Heart left ventricle (tissue), 16 donors: ENCODE measurements around the gene GABPB1. TPM values are rescaled to one million over a fixed set of nuclear protein-coding genes. Genes with fewer than 3 reads are reported as not detected.

Source experiments
- ATAC-seq, 4 donors: fragments of 200-7000 bp; cut with Tn5 transposase; one replicate each; pipeline ENCODE4 v1.9.1; 2020 to 2022; ENCODE audit warnings: moderate library complexity in 4 of 4, mild to moderate bottlenecking in 3 of 4, moderate number of reproducible peaks in 1 of 4
- DNase-seq, 5 donors: peaks; one replicate each; pipeline ENCODE4 v3.0.0-alpha.2; 2020
- H3K27ac ChIP-seq, 12 donors: fragments of 200-600 bp; sonication (generic) in 4 of 12; one replicate each; pipeline versions ENCODE4 v1.5.0 to v1.8.0; 2016 to 2022; ENCODE audit warnings: mild to moderate bottlenecking in 2 of 12
- H3K27me3 ChIP-seq, 9 donors: fragments of 200-600 bp; sonication (generic) in 2 of 9; one replicate each; pipeline versions ENCODE4 v1.5.1 to v1.8.0; 2016 to 2022; ENCODE audit warnings: mild to moderate bottlenecking in 3 of 9
- H3K36me3 ChIP-seq, 9 donors: fragments of 200-600 bp; sonication (generic) in 2 of 9; one replicate each; pipeline versions ENCODE4 v1.5.0 to v1.8.0; 2018 to 2022; ENCODE audit warnings: mild to moderate bottlenecking in 2 of 9
- H3K4me1 ChIP-seq, 12 donors: fragments of 200-600 bp; sonication (generic) in 4 of 12; one replicate each; pipeline versions ENCODE4 v1.5.0 to v1.8.0; 2016 to 2022; ENCODE audit warnings: mild to moderate bottlenecking in 3 of 12
- H3K4me3 ChIP-seq, 12 donors: fragments of 200-600 bp; sonication (generic) in 4 of 12; one replicate each; pipeline versions ENCODE4 v1.5.0 to v1.8.0; 2017 to 2022; ENCODE audit warnings: mild to moderate bottlenecking in 9 of 12, moderate library complexity in 4 of 12
- H3K9me3 ChIP-seq, 12 donors: fragments of 200-600 bp; sonication (generic) in 4 of 12; one replicate each; pipeline versions ENCODE4 v1.5.0 to v1.8.0; 2016 to 2022; ENCODE audit warnings: mild to moderate bottlenecking in 1 of 12
- POLR2A ChIP-seq, 2 donors: fragments of 450-650 bp; IDR thresholded peaks; one replicate each; pipeline ENCODE4 v1.6.1; 2017; ENCODE audit warnings: antibody characterized with exemption in 2 of 2, mild to moderate bottlenecking in 2 of 2, moderate library complexity in 2 of 2
- WGBS, 4 donors: extraction: QIAGEN DNeasy Blood & Tissue Kit in 2 of 4; methylation state at CpG; one replicate each; pipeline versions ENCODE4 v1.1.5 to v1.1.7; 2013 to 2018; 5-methylcytosine and 5-hydroxymethylcytosine counted together
- intact Hi-C, 10 donors: fragments of 100-400 bp; cut with DNase I; formaldehyde crosslinking; loops; one replicate each; pipeline versions ENCODE4 v1.11.1 to v1.14.2; 2022
- polyA plus RNA-seq, 2 donors: library from polyadenylated mRNA; stranded (reverse); fragments of 200-250 nt; gene quantifications; one replicate each; pipeline ENCODE4 v1.2.3, GENCODE V29; 2013
- total RNA-seq, 9 donors: library from RNA; depleted of rRNA in 2 of 9; stranded (reverse); fragments of >200 nt in 2 of 9; fragmentation: NEBNext Ultra II Directional in 3 of 9; extraction: Animal tissue kit (Norgen Biotek cat#: 25700) in 3 of 9; gene quantifications; one replicate each; pipeline versions ENCODE4 v1.1.0 to v1.2.4, GENCODE V29; 2016 to 2023
- TF ChIP-seq, protein P1 (sequence below), 12 donors: fragments of 200-600 bp; sonication (generic) in 4 of 12; IDR thresholded peaks; one replicate each; pipeline versions ENCODE4 v1.5.0 to v1.8.0; 2018 to 2022; ENCODE audit warnings: antibody characterized with exemption in 12 of 12, mild to moderate bottlenecking in 5 of 12
- donor health status: ischemic (EF 13 %, LVEDD 7.1; RV severe dilation, severe dysfunction).
- donor health status: healthy with polysubstance abuse.
- donor health status: DM: no; HTN: yes; CAD: no.
- donor health status: DM: no; HTN: no; CAD: no.
- donor health status: ischemic (EF 25% LVEDD 6.9; RV normal size, moderate dysfunction).
- donor health status: ischemic (EF 25% LVEDD 5.7; RV mildly dilated, moderate dysfunction).
- donor health status: healthy.
- donor health status: DM: yes; HTN: yes; CAD: no.
- donor health status: ischemic (EF 35%, LVEDD 5.7; RV mildly dilated, moderate dysfunction).
- donor health status: nonischemic (EF 11% LVEDD 7.7; RV severe dilation, severe dysfunction).
- donor health status: DM: yes; HTN: yes; CAD: no.
- donor health status: PGD.
- donor health status: ischemic (EF 29% LVEDD 5.4; RV normal size, mild dysfunction).
- donor health status: nonischemic (EF 23%, LVEDD 6.1; RV moderate dilation, normal function).

Gene GABPB1
- total and polyA plus RNA-seq, 11 donors: 3.6 to 14.2 (median 9.6) TPM

DNA sequence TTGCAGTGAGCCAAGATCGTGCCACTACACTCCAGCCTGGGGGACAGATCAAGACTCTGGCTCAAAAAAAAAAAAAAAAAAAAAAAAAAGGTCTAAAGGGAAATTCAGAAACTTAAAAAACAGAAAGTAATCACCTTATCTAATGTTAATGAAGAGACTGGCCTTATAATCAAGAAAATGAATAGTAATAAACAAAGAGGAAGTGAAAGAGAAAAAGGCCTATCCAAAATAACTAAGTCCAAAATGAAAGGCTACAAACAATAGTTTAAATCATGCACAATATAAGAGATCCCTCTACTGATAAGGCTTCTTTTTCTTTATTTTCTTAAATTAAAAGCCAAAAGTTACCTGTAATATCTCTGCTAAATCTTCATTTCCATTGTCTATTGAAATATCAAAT is 52.4 kb downstream of the GABPB1 start:
- 94 to 100% (median 98%) methylated on average over 1 of the region's 1 CpG for WGBS, 4 donors
- intact Hi-C loops: no loop called here
- ATAC-seq: no peak
- Histone ChIP-seq H3K27me3 (no peaks in the 10 kb centered on the region), H3K4me1 (no peaks in the 10 kb centered on the region), H3K27ac (no peak overlapping the region), H3K4me3 (no peak overlapping the region), H3K36me3 (peaks cover 0 to 66% (median 56%) of the 10 kb centered on the region in 9 donors), H3K9me3 (peaks cover 0 to 9% (median 0%) of the 10 kb centered on the region in 12 donors)
- TF ChIP-seq POLR2A (IDR thresholded peaks at IDR 0.05): no peak
- TF ChIP-seq, protein P1, sequence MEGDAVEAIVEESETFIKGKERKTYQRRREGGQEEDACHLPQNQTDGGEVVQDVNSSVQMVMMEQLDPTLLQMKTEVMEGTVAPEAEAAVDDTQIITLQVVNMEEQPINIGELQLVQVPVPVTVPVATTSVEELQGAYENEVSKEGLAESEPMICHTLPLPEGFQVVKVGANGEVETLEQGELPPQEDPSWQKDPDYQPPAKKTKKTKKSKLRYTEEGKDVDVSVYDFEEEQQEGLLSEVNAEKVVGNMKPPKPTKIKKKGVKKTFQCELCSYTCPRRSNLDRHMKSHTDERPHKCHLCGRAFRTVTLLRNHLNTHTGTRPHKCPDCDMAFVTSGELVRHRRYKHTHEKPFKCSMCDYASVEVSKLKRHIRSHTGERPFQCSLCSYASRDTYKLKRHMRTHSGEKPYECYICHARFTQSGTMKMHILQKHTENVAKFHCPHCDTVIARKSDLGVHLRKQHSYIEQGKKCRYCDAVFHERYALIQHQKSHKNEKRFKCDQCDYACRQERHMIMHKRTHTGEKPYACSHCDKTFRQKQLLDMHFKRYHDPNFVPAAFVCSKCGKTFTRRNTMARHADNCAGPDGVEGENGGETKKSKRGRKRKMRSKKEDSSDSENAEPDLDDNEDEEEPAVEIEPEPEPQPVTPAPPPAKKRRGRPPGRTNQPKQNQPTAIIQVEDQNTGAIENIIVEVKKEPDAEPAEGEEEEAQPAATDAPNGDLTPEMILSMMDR (IDR thresholded peaks at IDR 0.05): no peak
- DNase-seq: no peak

DNA sequence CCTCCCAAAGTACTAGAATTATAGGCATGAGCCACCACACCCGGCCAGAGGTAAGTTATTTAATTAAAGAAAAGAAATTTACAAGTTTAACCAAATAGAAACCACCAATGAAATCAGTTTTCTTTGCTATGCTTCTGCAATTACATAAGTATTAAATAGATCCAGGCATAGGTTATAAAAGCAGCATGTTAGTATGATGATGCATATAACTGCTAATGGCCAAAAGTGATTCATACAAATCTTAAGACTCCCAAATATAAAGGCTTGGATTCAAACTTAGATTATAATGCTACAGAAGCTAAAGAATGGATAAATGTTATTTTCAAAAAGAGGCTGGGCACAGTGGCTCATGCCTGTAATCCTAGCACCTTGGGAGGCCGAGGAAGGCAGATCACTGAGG is 56.7 kb downstream of the GABPB1 start:
- ATAC-seq (no peak), DNase-seq (no peak)
- Histone ChIP-seq H3K27ac (no peak overlapping the region), H3K4me1 (no peaks in the 10 kb centered on the region), H3K4me3 (no peak overlapping the region), H3K27me3 (no peaks in the 10 kb centered on the region), H3K9me3 (no peaks in the 10 kb centered on the region), H3K36me3 (peaks cover 0 to 86% (median 42%) of the 10 kb centered on the region in 9 donors)
- intact Hi-C loops: no loop called here
- TF ChIP-seq, protein P1 (IDR thresholded peaks at IDR 0.05): no peak
- TF ChIP-seq POLR2A (IDR thresholded peaks at IDR 0.05): no peak
- 96 to 100% (median 97%) methylated on average over 2 of the region's 2 CpGs for WGBS, 4 donors

DNA sequence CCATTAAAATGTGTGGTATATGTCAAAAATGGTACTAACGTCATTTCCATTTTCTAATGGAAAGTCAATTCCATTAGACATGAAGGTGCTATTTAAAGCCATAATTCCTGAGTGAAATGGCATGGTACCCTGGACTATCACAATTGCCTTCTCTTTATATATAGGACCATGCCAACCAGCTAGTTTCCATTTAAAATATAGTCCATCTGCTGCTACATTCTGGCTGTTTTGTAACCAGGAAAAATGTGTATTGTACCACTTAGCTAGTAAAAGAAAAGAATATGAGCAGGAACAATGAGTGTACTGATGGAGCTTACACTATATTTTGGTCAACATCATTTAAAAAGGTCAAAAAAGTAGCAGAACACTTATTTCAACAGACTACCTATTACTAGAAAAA is 59.0 kb downstream of the GABPB1 start:
- no peak for ATAC-seq
- DNase-seq: no peak
- H3K4me3 ChIP-seq: no peak overlapping the region
- peaks cover 0 to 73% (median 24%) of the 10 kb centered on the region in 9 donors for H3K36me3 ChIP-seq
- H3K9me3 ChIP-seq: no peaks in the 10 kb centered on the region
- no peak overlapping the region for H3K27ac ChIP-seq
- H3K4me1 ChIP-seq: no peaks in the 10 kb centered on the region
- intact Hi-C loops: no loop called here
- H3K27me3 ChIP-seq: no peaks in the 10 kb centered on the region
- 87 to 99% (median 91%) methylated on average over 1 of the region's 1 CpG for WGBS, 4 donors
- TF ChIP-seq, protein P1 (IDR thresholded peaks at IDR 0.05): no peak
- no peak for TF ChIP-seq POLR2A (IDR thresholded peaks at IDR 0.05)

DNA sequence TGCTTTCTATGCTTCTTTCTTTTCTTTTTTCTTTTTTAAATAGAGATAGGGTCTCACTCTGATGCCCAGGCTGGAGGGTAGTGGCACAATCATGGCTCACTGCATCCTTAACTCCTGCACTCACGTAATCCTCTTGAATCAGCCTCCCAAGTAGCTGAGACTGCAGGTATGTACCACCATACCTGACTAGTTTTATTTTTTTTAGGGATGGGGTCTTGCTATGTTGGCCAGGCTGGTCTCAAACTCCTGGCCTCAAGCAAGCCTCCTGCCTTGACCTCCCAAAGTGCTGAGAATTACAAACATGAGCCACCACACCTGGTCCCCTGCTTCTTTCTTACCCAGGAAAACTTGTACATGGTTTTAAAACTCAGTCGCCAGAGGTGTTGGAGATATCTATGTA is 65.2 kb downstream of the GABPB1 start:
- intact Hi-C loops: no loop called here
- no peak overlapping the region for H3K27ac ChIP-seq
- DNase-seq (no peak), ATAC-seq (no peak)
- 95 to 100% (median 97%) methylated on average over 2 of the region's 2 CpGs for WGBS, 4 donors
- H3K4me1 ChIP-seq: no peaks in the 10 kb centered on the region
- H3K27me3 ChIP-seq: no peaks in the 10 kb centered on the region
- no peak overlapping the region for H3K4me3 ChIP-seq
- TF ChIP-seq, protein P1 (IDR thresholded peaks at IDR 0.05): no peak
- no peak for TF ChIP-seq POLR2A (IDR thresholded peaks at IDR 0.05)
- H3K9me3 ChIP-seq: no peaks in the 10 kb centered on the region
- H3K36me3 ChIP-seq: peaks cover 0 to 69% (median 33%) of the 10 kb centered on the region in 9 donors
